Sigmoid colon (tissue), 4 donors: ENCODE measurements around the gene DNAL1.

ENCODE experiments used
- POLR2A ChIP-seq, 2 donors: fragments of 450-650 bp; IDR thresholded peaks; one replicate each; pipeline ENCODE4 v1.6.1; 2016; ENCODE audit warnings: antibody characterized with exemption in 2 of 2, mild to moderate bottlenecking in 2 of 2, moderate library complexity in 2 of 2
- POLR2AphosphoS5 ChIP-seq, 4 donors: sonication (generic); formaldehyde crosslinking; IDR thresholded peaks; one replicate each; pipeline ENCODE4 v1.6.1; 2017; ENCODE audit warnings: antibody characterized with exemption in 4 of 4
- TF ChIP-seq, protein P1 (sequence below), 4 experiments: fragments of 450-650 bp in 3 of 4; fragments of 200-600 bp in 1 of 4; IDR thresholded peaks; one replicate each; pipeline ENCODE4 v1.5.1; 2016 to 2019; ENCODE audit warnings: antibody characterized with exemption in 4 of 4, mild to moderate bottlenecking in 3 of 4, moderate library complexity in 2 of 4

DNA sequence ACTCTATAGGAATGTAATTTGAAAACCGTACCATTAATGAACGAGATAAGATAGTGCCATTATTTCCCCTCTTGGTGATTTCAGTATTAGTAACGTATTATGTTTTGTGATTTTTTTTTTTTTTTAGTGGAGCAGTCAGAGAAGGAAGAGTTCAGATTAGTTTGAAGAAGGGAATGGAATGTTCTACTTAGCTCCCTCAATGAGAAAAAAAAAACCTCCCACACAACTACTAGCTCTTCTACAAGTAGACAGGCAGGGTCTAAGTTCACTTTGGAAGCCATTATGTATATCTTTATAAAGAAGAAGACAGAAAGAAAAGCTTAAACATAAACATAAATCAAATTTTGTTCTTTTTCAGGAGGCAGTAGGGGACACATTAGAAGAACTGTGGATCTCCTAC lies 42.1 kb downstream of the DNAL1 start:
- TF ChIP-seq, protein P1, sequence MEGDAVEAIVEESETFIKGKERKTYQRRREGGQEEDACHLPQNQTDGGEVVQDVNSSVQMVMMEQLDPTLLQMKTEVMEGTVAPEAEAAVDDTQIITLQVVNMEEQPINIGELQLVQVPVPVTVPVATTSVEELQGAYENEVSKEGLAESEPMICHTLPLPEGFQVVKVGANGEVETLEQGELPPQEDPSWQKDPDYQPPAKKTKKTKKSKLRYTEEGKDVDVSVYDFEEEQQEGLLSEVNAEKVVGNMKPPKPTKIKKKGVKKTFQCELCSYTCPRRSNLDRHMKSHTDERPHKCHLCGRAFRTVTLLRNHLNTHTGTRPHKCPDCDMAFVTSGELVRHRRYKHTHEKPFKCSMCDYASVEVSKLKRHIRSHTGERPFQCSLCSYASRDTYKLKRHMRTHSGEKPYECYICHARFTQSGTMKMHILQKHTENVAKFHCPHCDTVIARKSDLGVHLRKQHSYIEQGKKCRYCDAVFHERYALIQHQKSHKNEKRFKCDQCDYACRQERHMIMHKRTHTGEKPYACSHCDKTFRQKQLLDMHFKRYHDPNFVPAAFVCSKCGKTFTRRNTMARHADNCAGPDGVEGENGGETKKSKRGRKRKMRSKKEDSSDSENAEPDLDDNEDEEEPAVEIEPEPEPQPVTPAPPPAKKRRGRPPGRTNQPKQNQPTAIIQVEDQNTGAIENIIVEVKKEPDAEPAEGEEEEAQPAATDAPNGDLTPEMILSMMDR (IDR thresholded peaks at IDR 0.05): no peak
- TF ChIP-seq POLR2A (IDR thresholded peaks at IDR 0.05) (no peak), POLR2AphosphoS5 (IDR thresholded peaks at IDR 0.05) (no peak)
